HepG2 (cell line): ENCODE data around the gene FAM83F. TPM values are rescaled to one million over a fixed set of nuclear protein-coding genes. Genes with fewer than 3 reads are reported as not detected.

Source experiments
- AGO1 ChIP-seq: fragments of 200-400 bp; formaldehyde crosslinking; IDR thresholded peaks from 2 replicates; pipeline ENCODE4 v1.6.1; 2017; ENCODE audit warnings: mild to moderate bottlenecking, low read depth, low read length, moderate library complexity; ENCODE audit not compliant: poor library complexity, severe bottlenecking
- ARNT ChIP-seq: fragments of 450-650 bp; IDR thresholded peaks from 2 replicates; pipeline ENCODE4 v1.6.1; 2017
- DNMT3B ChIP-seq: conservative IDR thresholded peaks from 2 replicates; pipeline ENCODE4 v1.6.1; 2016; ENCODE audit warnings: missing biosample characterization, control low read depth
- HNRNPK ChIP-seq: fragments of 200-400 bp; formaldehyde crosslinking; IDR thresholded peaks from 2 replicates; pipeline ENCODE4 v1.6.1; 2018; ENCODE audit warnings: low read length, low read depth, moderate library complexity, mild to moderate bottlenecking; ENCODE audit not compliant: poor library complexity, severe bottlenecking
- MEF2D ChIP-seq: sonication (generic); formaldehyde crosslinking; IDR thresholded peaks from 2 replicates; pipeline ENCODE4 v1.5.1; 2020; ENCODE audit warnings: mild to moderate bottlenecking, missing genetic modification reagents
- MTF2 ChIP-seq: sonication (generic); formaldehyde crosslinking; IDR thresholded peaks from 2 replicates; pipeline ENCODE4 v1.5.0; 2020; ENCODE audit warnings: missing genetic modification reagents, borderline replicate concordance
- NFKB2 ChIP-seq: sonication (generic); formaldehyde crosslinking; IDR thresholded peaks from 2 replicates; pipeline ENCODE4 v1.4.0; 2020; ENCODE audit warnings: missing genetic modification reagents, borderline replicate concordance
- NFYB ChIP-seq: sonication (generic); formaldehyde crosslinking; IDR thresholded peaks from 2 replicates; pipeline ENCODE4 v1.4.0; 2020; ENCODE audit warnings: missing genetic modification reagents
- NR1H2 ChIP-seq: sonication (generic); formaldehyde crosslinking; IDR thresholded peaks from 2 replicates; pipeline ENCODE4 v1.8.1; 2022; ENCODE audit warnings: low read depth, missing genetic modification reagents, borderline replicate concordance
- ONECUT2 ChIP-seq: sonication (generic); formaldehyde crosslinking; IDR thresholded peaks from 2 replicates; pipeline ENCODE4 v1.4.0; 2020; ENCODE audit warnings: missing genetic modification reagents
- SALL1 ChIP-seq: sonication (generic); formaldehyde crosslinking; IDR thresholded peaks from 2 replicates; pipeline ENCODE4 v1.8.0; 2022; ENCODE audit warnings: mild to moderate bottlenecking, missing genetic modification reagents
- STAT5B ChIP-seq: sonication (generic); formaldehyde crosslinking; IDR thresholded peaks from 2 replicates; pipeline ENCODE4 v1.4.0; 2020; ENCODE audit warnings: missing genetic modification reagents
- YY1 ChIP-seq: IDR thresholded peaks from 2 replicates; pipeline ENCODE4 v1.6.1; 2011; ENCODE audit warnings: low read length, low read depth, moderate library complexity, mild to moderate bottlenecking; ENCODE audit not compliant: insufficient read depth, insufficient replicate concordance
- ZNF253 ChIP-seq: sonication (generic); formaldehyde crosslinking; IDR thresholded peaks from 2 replicates; pipeline ENCODE4 v1.8.0; 2022; ENCODE audit warnings: mild to moderate bottlenecking, missing genetic modification reagents, borderline replicate concordance
- ZNF451 ChIP-seq: sonication (generic); formaldehyde crosslinking; IDR thresholded peaks from 2 replicates; pipeline ENCODE4 v1.5.0; 2020; ENCODE audit warnings: mild to moderate bottlenecking, missing genetic modification reagents
- ZNF484 ChIP-seq: sonication (generic); formaldehyde crosslinking; IDR thresholded peaks from 2 replicates; pipeline ENCODE4 v1.5.1; 2020; ENCODE audit warnings: mild to moderate bottlenecking, low read depth, missing genetic modification reagents, borderline replicate concordance
- ZNF567 ChIP-seq: sonication (generic); formaldehyde crosslinking; IDR thresholded peaks from 2 replicates; pipeline ENCODE4 v1.8.1; 2023; ENCODE audit warnings: mild to moderate bottlenecking, missing genetic modification reagents, borderline replicate concordance
- ZNF747 ChIP-seq: sonication (generic); formaldehyde crosslinking; IDR thresholded peaks from 2 replicates; pipeline ENCODE4 v1.8.1; 2023; ENCODE audit warnings: missing genetic modification reagents, mild to moderate bottlenecking, borderline replicate concordance
- ZNF879 ChIP-seq: sonication (generic); formaldehyde crosslinking; IDR thresholded peaks from 2 replicates; pipeline ENCODE4 v1.8.1; 2023; ENCODE audit warnings: missing genetic modification reagents
- ZNF891 ChIP-seq: sonication (generic); formaldehyde crosslinking; IDR thresholded peaks from 2 replicates; pipeline ENCODE4 v1.5.0; 2020; ENCODE audit warnings: mild to moderate bottlenecking, missing genetic modification reagents
- ZSCAN12 ChIP-seq: sonication (generic); formaldehyde crosslinking; IDR thresholded peaks from 2 replicates; pipeline ENCODE4 v1.9.0; 2021; ENCODE audit warnings: mild to moderate bottlenecking, missing genetic modification reagents
- ZSCAN30 ChIP-seq: sonication (generic); formaldehyde crosslinking; IDR thresholded peaks from 2 replicates; pipeline ENCODE4 v1.5.0; 2020; ENCODE audit warnings: mild to moderate bottlenecking, missing genetic modification reagents
- polyA plus RNA-seq, 8 experiments: library from polyadenylated mRNA; depleted of rRNA in 3 of 8; stranded (reverse) in 7 of 8; unstranded in 1 of 8; fragments of >200 nt; fragmentation: Illumina TruSeq in 4 of 8; extraction: Trizol in 4 of 8; gene quantifications; 2 replicates each; pipeline versions ENCODE4 v1.2.1 to v1.2.3, GENCODE V29; 2011 to 2016; ENCODE audit warnings: low read depth in 4 of 8, missing spikeins in 1 of 8, mixed read lengths in 1 of 8; ENCODE audit not compliant: insufficient read depth in 1 of 8
- total RNA-seq, 5 experiments: library from RNA; depleted of rRNA; stranded (reverse); fragments of >200 nt; fragmentation: Illumina TruSeq; extraction: Trizol; gene quantifications; 2 replicates each; pipeline ENCODE4 v1.2.3, GENCODE V29; 2016; ENCODE audit warnings: low read depth in 1 of 5
- TF ChIP-seq, protein P1 (sequence below): sonication (generic); formaldehyde crosslinking; IDR thresholded peaks from 2 replicates; pipeline ENCODE4 v1.4.0; 2020; ENCODE audit warnings: missing genetic modification reagents
- TF ChIP-seq, protein P2 (sequence below): sonication (generic); formaldehyde crosslinking; IDR thresholded peaks from 2 replicates; pipeline ENCODE4 v1.5.0; 2020; ENCODE audit warnings: mild to moderate bottlenecking, missing genetic modification reagents
- TF ChIP-seq, protein P3 (sequence below): sonication (generic); formaldehyde crosslinking; IDR thresholded peaks from 2 replicates; pipeline ENCODE4 v1.8.1; 2023; ENCODE audit warnings: mild to moderate bottlenecking, missing genetic modification reagents

FAM83F gene
- total and polyA plus RNA-seq, 2 of the 13 experiments (the other 11 are each of a cell fraction or from before 2014, with no cell fraction given): not detected

GRCh38 chr22:40044870-40045834 is 50.4 kb downstream of the FAM83F start (continued):
- TF ChIP-seq ARNT (no peak), ZSCAN30 (CRISPR knock-in tag) (no peak), ONECUT2 (CRISPR knock-in tag) (no peak), ZNF567 (CRISPR knock-in tag) (no peak), ZNF484 (CRISPR knock-in tag) (no peak), NR1H2 (CRISPR knock-in tag) (no peak), ZNF747 (0 out of 2 replicates have a peak, but pooled peaks have one; percentile 50), STAT5B (CRISPR knock-in tag) (no peak), DNMT3B (CRISPR knock-in tag) (no peak), ZNF879 (CRISPR knock-in tag) (no peak), ZSCAN12 (CRISPR knock-in tag) (no peak), YY1 (peak; percentile 35), MEF2D (CRISPR knock-in tag) (no peak), MTF2 (CRISPR knock-in tag) (no peak), ZNF891 (CRISPR knock-in tag) (peak; percentile 73; the same call in 1 of the 2 replicates), NFKB2 (CRISPR knock-in tag) (no peak; the same call in 1 of the 2 replicates), ZNF253 (CRISPR knock-in tag) (no peak), SALL1 (CRISPR knock-in tag) (peak; percentile 78), NFYB (0 out of 2 replicates have a peak, but pooled peaks have one; percentile 25), AGO1 (no peak), ZNF451 (CRISPR knock-in tag) (peak; percentile 72; the same call in 1 of the 2 replicates), HNRNPK (no peak)
- TF ChIP-seq, protein P1, sequence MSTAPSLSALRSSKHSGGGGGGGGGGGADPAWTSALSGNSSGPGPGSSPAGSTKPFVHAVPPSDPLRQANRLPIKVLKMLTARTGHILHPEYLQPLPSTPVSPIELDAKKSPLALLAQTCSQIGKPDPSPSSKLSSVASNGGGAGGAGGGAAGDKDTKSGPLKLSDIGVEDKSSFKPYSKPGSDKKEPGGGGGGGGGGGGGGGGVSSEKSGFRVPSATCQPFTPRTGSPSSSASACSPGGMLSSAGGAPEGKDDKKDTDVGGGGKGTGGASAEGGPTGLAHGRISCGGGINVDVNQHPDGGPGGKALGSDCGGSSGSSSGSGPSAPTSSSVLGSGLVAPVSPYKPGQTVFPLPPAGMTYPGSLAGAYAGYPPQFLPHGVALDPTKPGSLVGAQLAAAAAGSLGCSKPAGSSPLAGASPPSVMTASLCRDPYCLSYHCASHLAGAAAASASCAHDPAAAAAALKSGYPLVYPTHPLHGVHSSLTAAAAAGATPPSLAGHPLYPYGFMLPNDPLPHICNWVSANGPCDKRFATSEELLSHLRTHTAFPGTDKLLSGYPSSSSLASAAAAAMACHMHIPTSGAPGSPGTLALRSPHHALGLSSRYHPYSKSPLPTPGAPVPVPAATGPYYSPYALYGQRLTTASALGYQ (CRISPR knock-in tag): no peak
- TF ChIP-seq, protein P2, sequence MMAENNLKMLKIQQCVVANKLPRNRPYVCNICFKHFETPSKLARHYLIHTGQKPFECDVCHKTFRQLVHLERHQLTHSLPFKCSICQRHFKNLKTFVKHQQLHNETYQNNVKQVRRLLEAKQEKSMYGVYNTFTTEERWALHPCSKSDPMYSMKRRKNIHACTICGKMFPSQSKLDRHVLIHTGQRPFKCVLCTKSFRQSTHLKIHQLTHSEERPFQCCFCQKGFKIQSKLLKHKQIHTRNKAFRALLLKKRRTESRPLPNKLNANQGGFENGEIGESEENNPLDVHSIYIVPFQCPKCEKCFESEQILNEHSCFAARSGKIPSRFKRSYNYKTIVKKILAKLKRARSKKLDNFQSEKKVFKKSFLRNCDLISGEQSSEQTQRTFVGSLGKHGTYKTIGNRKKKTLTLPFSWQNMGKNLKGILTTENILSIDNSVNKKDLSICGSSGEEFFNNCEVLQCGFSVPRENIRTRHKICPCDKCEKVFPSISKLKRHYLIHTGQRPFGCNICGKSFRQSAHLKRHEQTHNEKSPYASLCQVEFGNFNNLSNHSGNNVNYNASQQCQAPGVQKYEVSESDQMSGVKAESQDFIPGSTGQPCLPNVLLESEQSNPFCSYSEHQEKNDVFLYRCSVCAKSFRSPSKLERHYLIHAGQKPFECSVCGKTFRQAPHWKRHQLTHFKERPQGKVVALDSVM (CRISPR knock-in tag): peak; percentile 56; the same call in 1 of the 2 replicates
- TF ChIP-seq, protein P3, sequence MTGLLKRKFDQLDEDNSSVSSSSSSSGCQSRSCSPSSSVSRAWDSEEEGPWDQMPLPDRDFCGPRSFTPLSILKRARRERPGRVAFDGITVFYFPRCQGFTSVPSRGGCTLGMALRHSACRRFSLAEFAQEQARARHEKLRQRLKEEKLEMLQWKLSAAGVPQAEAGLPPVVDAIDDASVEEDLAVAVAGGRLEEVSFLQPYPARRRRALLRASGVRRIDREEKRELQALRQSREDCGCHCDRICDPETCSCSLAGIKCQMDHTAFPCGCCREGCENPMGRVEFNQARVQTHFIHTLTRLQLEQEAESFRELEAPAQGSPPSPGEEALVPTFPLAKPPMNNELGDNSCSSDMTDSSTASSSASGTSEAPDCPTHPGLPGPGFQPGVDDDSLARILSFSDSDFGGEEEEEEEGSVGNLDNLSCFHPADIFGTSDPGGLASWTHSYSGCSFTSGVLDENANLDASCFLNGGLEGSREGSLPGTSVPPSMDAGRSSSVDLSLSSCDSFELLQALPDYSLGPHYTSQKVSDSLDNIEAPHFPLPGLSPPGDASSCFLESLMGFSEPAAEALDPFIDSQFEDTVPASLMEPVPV (CRISPR knock-in tag): no peak
